ENCODE results near the gene PRSS53.
"Not testable (repeated sequence)": the region's sequence is repeated elsewhere in the genome, so short reads cannot be mapped to it uniquely, and the experiment has no call there.

The PRSS53 gene

GRCh38 chr16:31108035-31108793 is 19.5 kb upstream of the PRSS53 start, which contains the start of gene BCKDK:
TSS of gene BCKDK (plus strand) at chr16:31108386. CDS start at chr16:31109224, 838 bp downstream.
- Mint-ChIP-seq H3K36me3 (ENCODE audit: low read depth) (peaks cover 16% of the 10 kb centered on the region), H3K4me3 (peak within 1 kb of the TSS; percentile 88), H3K27ac (peak within 1 kb of the TSS; percentile 62), H3K27me3 (ENCODE audit: low read depth, poor library complexity) (peaks cover 3% of the 10 kb centered on the region), H3K4me1 (peaks cover 20% of the 10 kb centered on the region), H3K9me3 (peaks cover 3% of the 10 kb centered on the region)
- peak; percentile 77 for DNase-seq
- TF ChIP-seq CTCF (IDR thresholded peaks at IDR 0.05), result no peak

- peaks cover 16% of the 10 kb centered on the region for H3K36me3 Mint-ChIP-seq (ENCODE audit: low read depth)
- TF ChIP-seq CTCF (IDR thresholded peaks at IDR 0.05), result no peak
- H3K4me3 Mint-ChIP-seq, result peak overlapping the region; percentile 88
- peaks cover 9% of the 10 kb centered on the region for H3K9me3 Mint-ChIP-seq
- H3K27ac Mint-ChIP-seq, result peak overlapping the region; percentile 57
- peaks cover 3% of the 10 kb centered on the region for H3K27me3 Mint-ChIP-seq (ENCODE audit: low read depth, poor library complexity)
- no peak for DNase-seq
- peaks cover 20% of the 10 kb centered on the region for H3K4me1 Mint-ChIP-seq
Observed at GRCh38 chr16:31107465-31107867, 18.7 kb upstream of the PRSS53 start.

GRCh38 chr16:31106509-31107464 is 18.0 kb upstream of the PRSS53 start:
- peak overlapping the region; percentile 57 for H3K27ac Mint-ChIP-seq
- H3K9me3 Mint-ChIP-seq, result peaks cover 9% of the 10 kb centered on the region
- H3K4me3 Mint-ChIP-seq, result peak overlapping the region; percentile 88

GRCh38 chr16:31105677-31106213 is 17.0 kb upstream of the PRSS53 start:
- TF ChIP-seq CTCF (IDR thresholded peaks at IDR 0.05), result peak; percentile 62
- peak; percentile 86 for DNase-seq
- peaks cover 25% of the 10 kb centered on the region for H3K4me1 Mint-ChIP-seq
- peaks cover 10% of the 10 kb centered on the region for H3K36me3 Mint-ChIP-seq (ENCODE audit: low read depth)
- H3K9me3 Mint-ChIP-seq, result peaks cover 9% of the 10 kb centered on the region
- peaks cover 7% of the 10 kb centered on the region for H3K27me3 Mint-ChIP-seq (ENCODE audit: low read depth, poor library complexity)
- H3K27ac Mint-ChIP-seq, result no peak overlapping the region
- H3K4me3 Mint-ChIP-seq, result no peak overlapping the region

More at GRCh38 chr16:31106509-31107464, 18.0 kb upstream of the PRSS53 start:
- TF ChIP-seq CTCF (IDR thresholded peaks at IDR 0.05), result no peak
- H3K27me3 Mint-ChIP-seq (ENCODE audit: low read depth, poor library complexity), result peaks cover 3% of the 10 kb centered on the region
- H3K36me3 Mint-ChIP-seq (ENCODE audit: low read depth), result peaks cover 16% of the 10 kb centered on the region
- peaks cover 20% of the 10 kb centered on the region for H3K4me1 Mint-ChIP-seq
- DNase-seq, result no peak

GRCh38 chr16:31100876-31101641 is 12.3 kb upstream of the PRSS53 start:
- not testable (repeated sequence) for H3K27ac Mint-ChIP-seq; H3K36me3 Mint-ChIP-seq (ENCODE audit: low read depth); DNase-seq; H3K4me3 Mint-ChIP-seq; H3K4me1 Mint-ChIP-seq
- Mint-ChIP-seq H3K27me3 (ENCODE audit: low read depth, poor library complexity) (peaks cover 13% of the 10 kb centered on the region), H3K9me3 (peaks cover 18% of the 10 kb centered on the region)

Measured in nephron progenitor cell (in vitro differentiated cells).